Caco-2 (cell line): ENCODE results near the gene PTPN13. TPM values are rescaled to one million over a fixed set of nuclear protein-coding genes. Genes with fewer than 3 reads are reported as not detected.
A peak's percentile ranks its signal among the peaks of the same experiment; 100 is the strongest.

ENCODE experiments used
- Bru-seq: library from RNA; stranded (reverse); fragments of 400-500 nt; gene quantifications from one replicate; lab custom pipeline; 2021; lab: Mats Ljungman, UMichigan
- BruChase-seq, 2 experiments: library from RNA; stranded (reverse); fragments of 400-500 nt; gene quantifications; one replicate each; lab custom pipeline; 2021; lab: Mats Ljungman, UMichigan
- BruUV-seq: library from RNA; stranded (reverse); fragments of 400-500 nt; replicated peaks from 2 replicates; lab custom pipeline; 2021; lab: Mats Ljungman, UMichigan
- CTCF ChIA-PET: fragments of 300-600 bp; sonication (Branson Sonifier 250); formaldehyde crosslinking; loops from one replicate; lab custom pipeline; 2022; ENCODE audit warnings: antibody characterized with exemption; lab: Charles Lee
- POLR2A ChIA-PET: fragments of 300-600 bp; sonication (Branson Sonifier 250); formaldehyde crosslinking; loops from one replicate; lab custom pipeline; 2022; ENCODE audit warnings: antibody characterized with exemption; lab: Charles Lee
- DNase-seq, 2 experiments: peaks; one replicate each; pipeline versions ENCODE4 v3.0.0 to v3.0.0-alpha.2; 2020 to 2022
- H3K27me3 ChIP-seq: replicated peaks from 2 replicates; pipeline ENCODE4 v1.6.0; 2011; ENCODE audit warnings: low read length; ENCODE audit not compliant: control insufficient read depth, insufficient read depth
- H3K36me3 ChIP-seq: 2 replicates; pipeline ENCODE4 v1.5.1; 2011; ENCODE audit warnings: low read length; ENCODE audit not compliant: control insufficient read depth, insufficient read depth
- H3K4me1 ChIP-seq: fragments of 250-450 bp; sonication (Bioruptor Pico); 2 replicates; pipeline ENCODE4 v1.5.1; 2020; ENCODE audit warnings: mild to moderate bottlenecking
- H3K4me3 ChIP-seq: 2 replicates; pipeline ENCODE4 v1.5.1; 2011; ENCODE audit warnings: low read depth, mild to moderate bottlenecking, control low read depth, low read length
- H3K9me3 ChIP-seq: fragments of 250-450 bp; sonication (Bioruptor Pico); 2 replicates; pipeline ENCODE4 v1.5.1; 2020; ENCODE audit warnings: mild to moderate bottlenecking, moderate library complexity
- H3K27ac Mint-ChIP-seq: one replicate; pipeline ENCODE4 v1.8.0; 2022; ENCODE audit warnings: mixed read lengths; ENCODE audit not compliant: unreplicated experiment
- H3K27me3 Mint-ChIP-seq: one replicate; pipeline ENCODE4 v1.8.0; 2022; ENCODE audit warnings: mixed read lengths; ENCODE audit not compliant: insufficient read depth, unreplicated experiment
- H3K36me3 Mint-ChIP-seq: one replicate; pipeline ENCODE4 v1.8.0; 2022; ENCODE audit warnings: mild to moderate bottlenecking, mixed read lengths; ENCODE audit not compliant: insufficient read depth, unreplicated experiment
- H3K4me1 Mint-ChIP-seq: one replicate; pipeline ENCODE4 v1.8.0; 2022; ENCODE audit warnings: low read depth, mixed read lengths; ENCODE audit not compliant: unreplicated experiment
- H3K4me3 Mint-ChIP-seq: one replicate; pipeline ENCODE4 v1.8.0; 2022; ENCODE audit warnings: mild to moderate bottlenecking, moderate library complexity, mixed read lengths; ENCODE audit not compliant: unreplicated experiment
- H3K9me3 Mint-ChIP-seq: one replicate; pipeline ENCODE4 v1.8.0; 2022; ENCODE audit warnings: mixed read lengths; ENCODE audit not compliant: unreplicated experiment
- CTCF ChIP-seq, 2 experiments: fragments of 200-600 bp in 1 of 2; IDR thresholded peaks; 1 replicate in 1 of 2; 2 replicates in 1 of 2; pipeline versions ENCODE4 v1.5.1 to v1.8.0; 2011 to 2022; ENCODE audit warnings: antibody characterized with exemption in 1 of 2, control low read depth in 1 of 2, inconsistent platforms in 1 of 2, low read depth in 1 of 2, low read length in 1 of 2, mild to moderate bottlenecking in 1 of 2, moderate library complexity in 1 of 2; ENCODE audit not compliant: insufficient read depth in 1 of 2, severe bottlenecking in 1 of 2, unreplicated experiment in 1 of 2
- intact Hi-C: fragments of 100-400 bp; cut with micrococcal nuclease; formaldehyde crosslinking; loops from one replicate; pipeline ENCODE4 v1.10.0; 2022; ENCODE audit not compliant: unreplicated experiment
- long read RNA-seq: library from polyadenylated mRNA; stranded (forward); transcript quantifications from one replicate; pipeline ENCODE4 v2.0.0, GENCODE V29; 2022
- total RNA-seq: library from RNA; stranded (reverse); gene quantifications from 2 replicates; pipeline ENCODE4 v1.2.3, GENCODE V29; 2022

The PTPN13 gene
- total RNA-seq (12.1 and 14.8 TPM in 2 replicates), Bru-seq, nascent RNA (percentile 67 among the genes with signal in this experiment), BruChase-seq, experiment 1, labeled RNA remaining after a 2-hour chase (percentile 62 among the genes with signal in this experiment), BruChase-seq, experiment 2, labeled RNA remaining after a 6-hour chase (percentile 63 among the genes with signal in this experiment)
- long read RNA-seq, full-length matches to known transcripts: 1 of 7 reads
- long read RNA-seq, partial matches to known transcripts: 2 of 7 reads
- long read RNA-seq, other reads (novel, unspliced or antisense): 4 of 7 reads

DNA sequence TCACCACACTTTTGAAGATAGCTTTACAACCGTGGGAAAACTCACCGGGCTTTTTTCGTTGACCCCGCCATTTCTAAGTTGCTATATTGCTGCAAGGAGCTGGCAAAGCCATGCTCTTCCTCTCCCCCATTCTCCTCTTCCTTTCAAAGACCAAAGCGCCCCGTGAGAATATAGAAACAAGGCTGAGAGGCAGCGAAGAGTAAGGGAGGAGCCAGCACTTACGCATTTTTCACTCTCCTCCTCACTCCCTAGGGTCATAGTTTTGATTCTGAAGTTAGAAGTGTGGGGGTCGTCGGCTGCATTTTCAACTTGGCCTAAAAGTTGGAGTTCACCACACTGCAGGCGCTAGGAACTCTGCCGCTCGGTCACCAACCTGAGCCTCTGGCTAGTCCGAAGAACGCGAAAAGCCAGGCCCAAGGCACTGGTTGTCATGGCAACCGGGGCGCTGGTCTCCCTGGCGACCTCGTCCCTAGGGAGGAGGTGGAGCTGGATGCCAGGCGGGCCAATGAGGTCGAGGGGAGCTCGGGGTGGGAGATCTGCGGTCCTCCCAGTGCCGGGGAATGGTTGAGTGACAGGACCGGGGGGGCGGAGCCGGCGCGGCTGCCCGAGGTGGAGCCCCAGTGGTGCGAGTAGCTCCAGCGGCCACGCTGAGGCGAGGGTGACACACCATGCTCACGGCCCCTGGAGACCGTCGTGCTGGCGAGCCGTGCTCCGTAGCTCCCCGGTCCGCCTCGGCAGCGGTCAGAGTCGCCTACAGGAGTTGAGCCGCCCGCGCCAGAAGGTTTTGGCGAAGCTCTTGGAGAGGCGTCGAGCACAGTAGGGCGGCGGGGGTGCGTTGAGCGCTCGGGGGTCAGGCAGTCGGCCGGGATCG lies at the start of gene PTPN13:
TSS of gene PTPN13 (plus strand) at position 628 of the 871 bp plus-strand sequence. CDS start 40,942 bp downstream, outside the sequence.
- Mint-ChIP-seq H3K27ac (peak within 1 kb of the TSS; percentile 69), H3K4me1 (peaks cover 7% of the 10 kb centered on the region), H3K36me3 (no peaks in the 10 kb centered on the region), H3K9me3 (no peaks in the 10 kb centered on the region), H3K27me3 (peaks cover 3% of the 10 kb centered on the region), H3K4me3 (peak within 1 kb of the TSS; percentile 78)
- DNase-seq: peak; percentile 96
- Histone ChIP-seq H3K36me3 (no peaks in the 10 kb centered on the region), H3K4me1 (no peaks in the 10 kb centered on the region), H3K27me3 (no peaks in the 10 kb centered on the region), H3K4me3 (peak within 1 kb of the TSS; percentile 51), H3K9me3 (no peaks in the 10 kb centered on the region)
- ChIA-PET POLR2A (interaction anchor here (1.1 kb wide), 1 partner anchor 208 kb away, joined by 3 read pairs; no protein-coding TSS in a partner anchor), CTCF (interaction anchor here (0.7 to 1.1 kb wide), 3 partner anchors 93 to 328 kb away, joined by 3 to 8 read pairs (median 3); no protein-coding TSS in a partner anchor)
- TF ChIP-seq CTCF (IDR thresholded peaks at IDR 0.05; ENCODE audit: insufficient read depth in 1 of 2, low read depth in 1 of 2, low read length in 1 of 2, severe bottlenecking in 1 of 2, unreplicated experiment in 1 of 2): no peak
- BruUV-seq: no TSS peak
- intact Hi-C loops: loop anchor here (2.0 kb wide), 2 partner anchors 97 to 301 kb away; no protein-coding TSS in a partner anchor

DNA sequence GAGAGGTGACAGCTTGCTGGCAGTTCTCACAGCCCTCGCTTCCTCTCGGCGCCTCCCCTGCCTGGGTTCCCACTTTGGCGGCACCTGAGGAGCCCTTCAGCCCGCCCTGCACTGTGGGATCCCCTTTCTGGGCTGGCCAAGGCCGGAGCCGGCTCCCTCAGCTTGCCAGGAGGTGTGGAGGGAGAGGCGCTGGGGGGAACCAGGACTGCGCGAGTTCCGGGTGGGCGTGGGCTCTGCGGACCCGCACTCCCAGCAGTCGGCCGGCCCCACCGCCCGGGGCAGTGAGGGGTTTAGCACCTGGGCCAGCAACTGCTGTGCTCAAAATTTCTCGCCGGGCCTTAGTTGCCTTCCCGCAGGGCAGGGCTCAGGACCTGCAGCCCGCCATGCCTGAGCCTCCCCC lies 47.0 kb upstream of the PTPN13 start:
- Mint-ChIP-seq H3K36me3 (no peaks in the 10 kb centered on the region), H3K4me1 (no peaks in the 10 kb centered on the region), H3K9me3 (no peaks in the 10 kb centered on the region), H3K27me3 (peaks cover under 1% of the 10 kb centered on the region), H3K4me3 (no peak overlapping the region), H3K27ac (no peak overlapping the region)
- Histone ChIP-seq H3K9me3 (no peaks in the 10 kb centered on the region), H3K27me3 (no peaks in the 10 kb centered on the region), H3K4me1 (no peaks in the 10 kb centered on the region), H3K4me3 (no peak overlapping the region), H3K36me3 (no peaks in the 10 kb centered on the region)
- TF ChIP-seq CTCF (IDR thresholded peaks at IDR 0.05; ENCODE audit: insufficient read depth in 1 of 2, low read depth in 1 of 2, low read length in 1 of 2, severe bottlenecking in 1 of 2, unreplicated experiment in 1 of 2): no peak
- ChIA-PET POLR2A (no interaction called here), CTCF (no interaction called here)
- no peak for DNase-seq
- intact Hi-C loops: no loop called here
- BruUV-seq: no TSS peak

GRCh38 chr4:86549163-86549788 lies 44.8 kb upstream of the PTPN13 start:
- ChIA-PET CTCF (no interaction called here), POLR2A (no interaction called here)
- no peak for TF ChIP-seq CTCF (IDR thresholded peaks at IDR 0.05; ENCODE audit: insufficient read depth in 1 of 2, low read depth in 1 of 2, low read length in 1 of 2, severe bottlenecking in 1 of 2, unreplicated experiment in 1 of 2)
- no peaks in the 10 kb centered on the region for H3K36me3 Mint-ChIP-seq
- no peak overlapping the region for H3K4me3 ChIP-seq
- intact Hi-C loops: no loop called here
- no peak overlapping the region for H3K27ac Mint-ChIP-seq
- no peaks in the 10 kb centered on the region for H3K27me3 ChIP-seq
- H3K9me3 Mint-ChIP-seq: no peaks in the 10 kb centered on the region
- no TSS peak for BruUV-seq
- H3K4me1 Mint-ChIP-seq: no peaks in the 10 kb centered on the region
- no peak overlapping the region for H3K4me3 Mint-ChIP-seq
- no peaks in the 10 kb centered on the region for H3K9me3 ChIP-seq
- H3K36me3 ChIP-seq: no peaks in the 10 kb centered on the region
- DNase-seq: no peak
- peaks cover 3% of the 10 kb centered on the region for H3K27me3 Mint-ChIP-seq
- no peaks in the 10 kb centered on the region for H3K4me1 ChIP-seq
